Measurements from ENCODE around the gene SLC37A2. TPM values are rescaled to one million over a fixed set of nuclear protein-coding genes. Genes with fewer than 3 reads are reported as not detected.

Gene SLC37A2
- total RNA-seq (2016; rRNA removed; fragmentation: Illumina TruSeq; extraction: Trizol) (1.8 and 4.6 TPM in 2 replicates), polyA plus RNA-seq (2011; rRNA removed) (3.8 and 7.1 TPM in 2 replicates), polyA minus RNA-seq (2011; rRNA and poly(A)+ RNA removed; ENCODE audit: low replicate concordance) (0.26 and 16.3 TPM in 2 replicates), Bru-seq, nascent RNA (percentile 23 among the genes with signal in this experiment), BruChase-seq, experiment 1, labeled RNA remaining after a 6-hour chase (percentile 24 among the genes with signal in this experiment), BruChase-seq, experiment 2, labeled RNA remaining after a 2-hour chase (percentile 33 among the genes with signal in this experiment)
- 0.30 and 0.53 TPM in 2 replicates for total RNA-seq (2016; cell fraction: cytosol; rRNA removed; fragmentation: Illumina TruSeq; extraction: Trizol; ENCODE audit: low read depth)
- total RNA-seq (2016; cell fraction: insoluble cytoplasmic fraction; rRNA removed; fragmentation: Illumina TruSeq; extraction: Trizol): 1.9 and 5.8 TPM in 2 replicates
- total RNA-seq (2016; cell fraction: membrane; rRNA removed; fragmentation: Illumina TruSeq; extraction: Trizol): 1.7 TPM in 2 replicates
- total RNA-seq (2016; cell fraction: nucleus; rRNA removed; fragmentation: Illumina TruSeq; extraction: Trizol): 5.8 and 6.3 TPM in 2 replicates
- polyA plus RNA-seq (2011; cell fraction: cytosol; rRNA removed): 3.3 and 6.2 TPM in 2 replicates
- polyA plus RNA-seq (2011; cell fraction: nucleus; rRNA removed): 9.4 and 27.0 TPM in 2 replicates
- polyA plus RNA-seq (2012): 1.3 and 1.8 TPM in 2 replicates
- 0.51 and 0.58 TPM in 2 replicates for polyA plus RNA-seq (2016; cell fraction: cytosol; fragmentation: Illumina TruSeq; extraction: Trizol; ENCODE audit: low read depth)
- 1.9 and 2.2 TPM in 2 replicates for polyA plus RNA-seq (2016; cell fraction: insoluble cytoplasmic fraction; fragmentation: Illumina TruSeq; extraction: Trizol; ENCODE audit: low read depth)
- polyA plus RNA-seq (2016; cell fraction: membrane; fragmentation: Illumina TruSeq; extraction: Trizol; ENCODE audit: low read depth): 0.93 and 1.1 TPM in 2 replicates
- 8.4 and 9.8 TPM in 2 replicates for polyA plus RNA-seq (2016; cell fraction: nucleus; fragmentation: Illumina TruSeq; extraction: Trizol; ENCODE audit: insufficient read depth, low read depth)
- polyA minus RNA-seq (2011; cell fraction: cytosol; rRNA and poly(A)+ RNA removed): 2.0 and 4.0 TPM in 2 replicates
- polyA minus RNA-seq (2011; cell fraction: nucleus; rRNA and poly(A)+ RNA removed): 2.7 and 5.3 TPM in 2 replicates
- long read RNA-seq, experiment 1, partial matches to known transcripts: 0 of 5 reads
- long read RNA-seq, experiment 1, other reads (novel, unspliced or antisense): 1 of 5 reads
- long read RNA-seq, experiment 2, partial matches to known transcripts: 0 of 5 reads
- long read RNA-seq, experiment 2, other reads (novel, unspliced or antisense): 3 of 5 reads

DNA sequence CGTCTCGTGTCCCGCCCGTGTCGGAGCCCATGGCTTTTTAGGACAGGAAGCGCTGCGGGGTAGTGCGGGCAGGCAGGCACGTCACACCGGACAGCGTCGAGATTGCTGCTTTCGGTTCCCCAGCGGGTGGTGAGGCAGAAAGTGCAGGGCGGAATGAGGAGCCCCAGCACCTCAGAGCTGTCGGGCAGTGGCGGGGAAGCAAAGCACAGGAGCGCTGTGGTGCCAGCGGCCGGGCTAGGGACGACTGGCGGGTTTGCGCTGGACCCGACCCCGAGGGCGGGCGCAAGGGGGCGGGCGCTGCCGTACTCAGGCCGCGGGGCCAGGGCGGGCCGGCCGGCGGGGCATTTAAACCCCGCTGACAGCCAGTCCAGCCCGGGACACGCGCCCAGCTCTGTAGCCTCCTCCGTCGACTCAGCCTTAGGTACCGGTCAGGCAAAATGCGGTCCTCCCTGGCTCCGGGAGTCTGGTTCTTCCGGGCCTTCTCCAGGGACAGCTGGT lies at the start of gene SLC37A2:
Gene SLC37A2 (plus strand): TSS at position 375 of the 498 bp plus-strand sequence. CDS start 63 bp downstream, at position 438.
- H3K9ac ChIP-seq (ENCODE audit: insufficient read depth, low read depth, low read length): peak within 1 kb of the TSS; percentile 60
- intact Hi-C loops (cut with micrococcal nuclease; ENCODE audit: unreplicated experiment): loop anchor here (1.0 kb wide), 1 partner anchor 48 kb away; the partner anchor contains the start of gene TMEM218
- TF ChIP-seq ZNF780A (CRISPR knock-in tag; IDR thresholded peaks at IDR 0.05): 0 out of 2 replicates have a peak, but pooled peaks have one; percentile 37
- TF ChIP-seq ZIK1 (CRISPR knock-in tag; IDR thresholded peaks at IDR 0.05; ENCODE audit: borderline replicate concordance, low read depth): peak; percentile 63; the same call in 1 of the 2 replicates
- no peak for TF ChIP-seq ZNF569 (CRISPR knock-in tag; IDR thresholded peaks at IDR 0.05; ENCODE audit: borderline replicate concordance)
- no peak for TF ChIP-seq RAD51 (IDR thresholded peaks at IDR 0.05; ENCODE audit: borderline replicate concordance)
- no peak for TF ChIP-seq ZNF10 (CRISPR knock-in tag; IDR thresholded peaks at IDR 0.05; ENCODE audit: borderline replicate concordance, low read depth)
- no peak for TF ChIP-seq MBD4 (IDR thresholded peaks at IDR 0.05; ENCODE audit: borderline replicate concordance, low read length)
- TF ChIP-seq BORCS8-MEF2B (CRISPR knock-in tag; IDR thresholded peaks at IDR 0.05): peak; percentile 16; the same call in 1 of the 2 replicates
- TF ChIP-seq POLR2A (IDR thresholded peaks at IDR 0.05; ENCODE audit: insufficient read depth in 1 of 2, low read depth in 2 of 2, low read length in 2 of 2): peak in 1 of 2 experiments; percentile 53; a peak in 2 of 4 replicates
- TF ChIP-seq ZNF878 (CRISPR knock-in tag; IDR thresholded peaks at IDR 0.05): no peak
- peak; percentile 19; the same call in 1 of the 2 replicates for TF ChIP-seq HDAC1 (CRISPR knock-in tag; IDR thresholded peaks at IDR 0.05)
- TF ChIP-seq TMF1 (CRISPR knock-in tag; IDR thresholded peaks at IDR 0.05; ENCODE audit: low read depth): no peak
- peak; percentile 35; the same call in 1 of the 2 replicates for TF ChIP-seq NFKB2 (CRISPR knock-in tag; IDR thresholded peaks at IDR 0.05; ENCODE audit: borderline replicate concordance)
- no peak for TF ChIP-seq TARDBP (CRISPR knock-in tag; IDR thresholded peaks at IDR 0.05)
- TF ChIP-seq, protein P1, sequence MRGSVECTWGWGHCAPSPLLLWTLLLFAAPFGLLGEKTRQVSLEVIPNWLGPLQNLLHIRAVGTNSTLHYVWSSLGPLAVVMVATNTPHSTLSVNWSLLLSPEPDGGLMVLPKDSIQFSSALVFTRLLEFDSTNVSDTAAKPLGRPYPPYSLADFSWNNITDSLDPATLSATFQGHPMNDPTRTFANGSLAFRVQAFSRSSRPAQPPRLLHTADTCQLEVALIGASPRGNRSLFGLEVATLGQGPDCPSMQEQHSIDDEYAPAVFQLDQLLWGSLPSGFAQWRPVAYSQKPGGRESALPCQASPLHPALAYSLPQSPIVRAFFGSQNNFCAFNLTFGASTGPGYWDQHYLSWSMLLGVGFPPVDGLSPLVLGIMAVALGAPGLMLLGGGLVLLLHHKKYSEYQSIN (CRISPR knock-in tag; IDR thresholded peaks at IDR 0.05; ENCODE audit: borderline replicate concordance): no peak
- 0 out of 2 replicates have a peak, but pooled peaks have one; percentile 12 for TF ChIP-seq ZNF263 (CRISPR knock-in tag; IDR thresholded peaks at IDR 0.05)
- 0 out of 2 replicates have a peak, but pooled peaks have one; percentile 73 for TF ChIP-seq KAT7 (CRISPR knock-in tag; IDR thresholded peaks at IDR 0.05; ENCODE audit: borderline replicate concordance)
- peak; percentile 22; the same call in 1 of the 2 replicates for TF ChIP-seq ZNF143 (CRISPR knock-in tag; IDR thresholded peaks at IDR 0.05)
- no peak for TF ChIP-seq CENPBD1 (CRISPR knock-in tag; IDR thresholded peaks at IDR 0.05; ENCODE audit: borderline replicate concordance, low read depth)
- peak; percentile 75; the same call in 1 of the 2 replicates for TF ChIP-seq ZNF234 (CRISPR knock-in tag; conservative IDR thresholded peaks at IDR 0.05)

More for the DNA sequence above, at the start of gene SLC37A2:
- Histone ChIP-seq H3K4me3 (replicated peaks in 1 of 3; ENCODE audit: insufficient read depth in 1 of 3, low read depth in 2 of 3, low read length in 3 of 3) (peak within 1 kb of the TSS; percentile 66 to 78 (median 72)), H3K4me1 (ENCODE audit: insufficient read depth, low read length) (peaks cover 62% of the 10 kb centered on the region), H3K36me3 (replicated peaks in 1 of 2; ENCODE audit: control insufficient read depth in 1 of 2, insufficient read depth in 2 of 2, low read length in 2 of 2) (no peaks in the 10 kb centered on the region), H3K9me3 (ENCODE audit: low read length) (no peaks in the 10 kb centered on the region), H3K27me3 (ENCODE audit: control insufficient read depth in 1 of 2, insufficient read depth in 2 of 2, low read length in 2 of 2) (no peaks in the 10 kb centered on the region; a peak in 1 of 5 replicates), H2AFZ (ENCODE audit: low read length) (peak within 1 kb of the TSS; percentile 60), H4K20me1 (ENCODE audit: insufficient read depth, low read length) (no peaks in the 10 kb centered on the region), H3K27ac (ENCODE audit: extremely low read length, insufficient read depth, low read length) (no peak within 1 kb of the TSS), H3K79me2 (ENCODE audit: insufficient read depth, low read length) (no peaks in the 10 kb centered on the region), H3K4me2 (ENCODE audit: low read depth, low read length) (peak within 1 kb of the TSS; percentile 90)
- BruUV-seq (replicated peaks): no TSS peak
- FAIRE-seq (no peak), ATAC-seq (peak; percentile 97), DNase-seq (ENCODE audit: low spot score) (peak; percentile 45)
- 0% methylated on average over 4 of the region's 46 CpGs for WGBS (ENCODE audit: low lambda C conversion rate)
- POLR2A ChIA-PET: interaction anchor here (0.9 to 1.3 kb wide), 2 partner anchors 8 to 10 kb away, joined by 3 to 5 read pairs; no protein-coding TSS in a partner anchor
- CTCF ChIA-PET (ENCODE audit: low intra/inter-chr PET ratio, low total read pairs): interaction anchor here (0.7 kb wide), 1 partner anchor 52 kb away, joined by 3 read pairs; no protein-coding TSS in a partner anchor
- in situ Hi-C loops (cut with HindIII; ENCODE audit: extremely low pct_ligation_motif_present, low pct_unique_long_range_greater_than_20kb): no loop called here
